ENCODE data around the gene HTRA1. TPM values are rescaled to one million over a fixed set of nuclear protein-coding genes. Genes with fewer than 3 reads are reported as not detected.
A peak's percentile ranks its signal among the peaks of the same experiment; 100 is the strongest.

HTRA1 gene
- total and polyA plus RNA-seq, 12 donors = 8.5 to 167 (median 78.0) TPM

- no peak overlapping the region for H3K27ac ChIP-seq
- 82 to 100% (median 89%) methylated on average over 1 to 6 of the region's 6 CpGs for WGBS, 4 donors
- H3K36me3 ChIP-seq (replicated peaks in 1 of 2) = no peaks in the 10 kb centered on the region
- no peak for DNase-seq
- intact Hi-C loops (cut with DNase I) = no loop called here
- H3K27me3 ChIP-seq = no peaks in the 10 kb centered on the region
- H3K4me3 ChIP-seq = no peak overlapping the region
- H3K9me3 ChIP-seq (replicated peaks in 1 of 3) = no peaks in the 10 kb centered on the region
- peaks cover 0 to 14% of the 10 kb centered on the region in 2 donors for H3K4me1 ChIP-seq (replicated peaks in 1 of 2)
- TF ChIP-seq POLR2A (IDR thresholded peaks at IDR 0.05) = no peak
- no peak for TF ChIP-seq CTCF (IDR thresholded peaks at IDR 0.05)
These were observed 39.4 kb downstream of the HTRA1 start for GRCh38 chr10:122500726-122501125.

GRCh38 chr10:122503012-122503411, 41.7 kb downstream of the HTRA1 start:
- no peaks in the 10 kb centered on the region for H3K9me3 ChIP-seq (replicated peaks in 1 of 3)
- DNase-seq = no peak
- H3K27me3 ChIP-seq = no peaks in the 10 kb centered on the region
- TF ChIP-seq POLR2A (IDR thresholded peaks at IDR 0.05) = no peak
- no peak for TF ChIP-seq CTCF (IDR thresholded peaks at IDR 0.05)
- H3K4me1 ChIP-seq (replicated peaks in 1 of 2) = peaks cover 0 to 14% of the 10 kb centered on the region in 2 donors
- peaks cover 0 to 5% of the 10 kb centered on the region in 2 donors for H3K36me3 ChIP-seq (replicated peaks in 1 of 2)
- H3K27ac ChIP-seq = no peak overlapping the region
- intact Hi-C loops (cut with DNase I) = no loop called here
- WGBS, 4 donors = 83 to 95% (median 93%) methylated on average over 12 to 13 of the region's 13 CpGs
- no peak overlapping the region for H3K4me3 ChIP-seq

- Histone ChIP-seq H3K36me3 (replicated peaks in 1 of 2) (peaks cover 0 to 14% of the 10 kb centered on the region in 2 donors), H3K9me3 (replicated peaks in 1 of 3) (no peaks in the 10 kb centered on the region), H3K27me3 (no peaks in the 10 kb centered on the region), H3K4me1 (replicated peaks in 1 of 2) (peaks cover 0 to 10% of the 10 kb centered on the region in 2 donors), H3K27ac (no peak overlapping the region), H3K4me3 (no peak overlapping the region)
- intact Hi-C loops (cut with DNase I) = no loop called here
- WGBS, 4 donors = 83 to 94% (median 91%) methylated on average over 9 to 17 of the region's 17 CpGs
- no peak for DNase-seq
- TF ChIP-seq CTCF (IDR thresholded peaks at IDR 0.05) = no peak
These were observed 42.7 kb downstream of the HTRA1 start for GRCh38 chr10:122503886-122504609.

- peak; percentile 34 to 70 (median 48) for DNase-seq
- no peak overlapping the region for H3K4me3 ChIP-seq
- no peaks in the 10 kb centered on the region for H3K9me3 ChIP-seq (replicated peaks in 1 of 3)
- intact Hi-C loops (cut with DNase I) = no loop called here
- peaks cover 0 to 14% of the 10 kb centered on the region in 2 donors for H3K36me3 ChIP-seq (replicated peaks in 1 of 2)
- no peak overlapping the region for H3K27ac ChIP-seq
- WGBS, 4 donors = 30 to 80% (median 56%) methylated on average over 1 to 6 of the region's 6 CpGs
- no peaks in the 10 kb centered on the region for H3K27me3 ChIP-seq
- H3K4me1 ChIP-seq (replicated peaks in 1 of 2) = peaks cover 0 to 4% of the 10 kb centered on the region in 2 donors
- TF ChIP-seq CTCF (IDR thresholded peaks at IDR 0.05) (no peak), POLR2A (IDR thresholded peaks at IDR 0.05) (no peak)
These were observed 43.2 kb downstream of the HTRA1 start for GRCh38 chr10:122504610-122504950.
